ENCODE data around the gene CDKAL1. TPM values are rescaled to one million over a fixed set of nuclear protein-coding genes. Genes with fewer than 3 reads are reported as not detected.

Gene CDKAL1
- total and polyA plus RNA-seq, 2 donors (not counting 3 experiments of a cell fraction or from before 2014, with no cell fraction given), result 6.1 to 20.5 TPM

GRCh38 chr6:21219856-21220255 lies 685.6 kb downstream of the CDKAL1 start:
- no peak overlapping the region for H3K9ac ChIP-seq (replicated peaks; ENCODE audit: extremely low read depth, insufficient read depth, low read length)
- no peaks in the 10 kb centered on the region for H3K36me3 ChIP-seq (ENCODE audit: control insufficient read depth in 2 of 2, extremely low read depth in 1 of 2, insufficient read depth in 2 of 2, low read length in 2 of 2)
- no peak overlapping the region for H3K4me2 ChIP-seq (ENCODE audit: insufficient read depth, low read length)
- FAIRE-seq (no peak), DNase-seq (ENCODE audit: low read depth, low spot score) (no peak)
- no peak overlapping the region for H3K27ac ChIP-seq (ENCODE audit: insufficient read depth, low read depth, low read length)
- no peak overlapping the region for H2AFZ ChIP-seq (ENCODE audit: low read depth, low read length)
- no peaks in the 10 kb centered on the region for H3K79me2 ChIP-seq (ENCODE audit: control insufficient read depth, insufficient read depth, low read length)
- dilution Hi-C loops (cut with MboI; ENCODE audit: extremely low pct_ligation_motif_present, low sequenced_read_pairs), result no loop called here
- ChIA-PET CTCF (no interaction called here), POLR2A (no interaction called here)
- H4K20me1 ChIP-seq (replicated peaks; ENCODE audit: control insufficient read depth, extremely low read depth, insufficient read depth, low read length), result no peaks in the 10 kb centered on the region
- H3K27me3 ChIP-seq (ENCODE audit: control insufficient read depth in 2 of 2, insufficient read depth in 2 of 2, low read length in 2 of 2), result no peaks in the 10 kb centered on the region
- H3K9me3 ChIP-seq (replicated peaks; ENCODE audit: control insufficient read depth, insufficient read depth, low read length), result no peaks in the 10 kb centered on the region
- no TSS peak for BruUV-seq (replicated peaks)
- H3K4me3 ChIP-seq (replicated peaks in 1 of 3; ENCODE audit: insufficient read depth in 1 of 3, low read depth in 1 of 3, low read length in 3 of 3), result no peak overlapping the region
- H3K9me1 ChIP-seq (replicated peaks; ENCODE audit: control insufficient read depth, extremely low read depth, insufficient read depth, low read length), result no peaks in the 10 kb centered on the region
- H3K4me1 ChIP-seq (ENCODE audit: control insufficient read depth, extremely low read depth, insufficient read depth, low read length), result no peaks in the 10 kb centered on the region
- TF ChIP-seq MAX (IDR thresholded peaks at IDR 0.05; ENCODE audit: insufficient read depth, insufficient read length), result no peak
- TF ChIP-seq CTCF (IDR thresholded peaks at IDR 0.05; ENCODE audit: extremely low read depth in 1 of 2, insufficient read depth in 1 of 2, low read depth in 1 of 2, low read length in 2 of 2), result no peak
- TF ChIP-seq MYC (IDR thresholded peaks at IDR 0.05; ENCODE audit: low read depth, low read length), result no peak
- TF ChIP-seq GATA2 (IDR thresholded peaks at IDR 0.05; ENCODE audit: insufficient read depth, insufficient read length, low read depth, low read length), result no peak
- no peak for TF ChIP-seq POLR2A (IDR thresholded peaks at IDR 0.05; ENCODE audit: low read depth, low read length)
- no peak for TF ChIP-seq POLR2AphosphoS5 (IDR thresholded peaks at IDR 0.05; ENCODE audit: insufficient read depth, low read depth, low read length)
- TF ChIP-seq JUN (IDR thresholded peaks at IDR 0.05; ENCODE audit: borderline replicate concordance, insufficient read depth, insufficient read length, low read depth), result no peak
- intact Hi-C loops (cut with micrococcal nuclease), result no loop called here
